ENCODE data around the gene NR2E1. TPM values are rescaled to one million over a fixed set of nuclear protein-coding genes. Genes with fewer than 3 reads are reported as not detected.

NR2E1 gene
- total RNA-seq, 1 experiment from 2014 or later, result 1.4 TPM

DNA sequence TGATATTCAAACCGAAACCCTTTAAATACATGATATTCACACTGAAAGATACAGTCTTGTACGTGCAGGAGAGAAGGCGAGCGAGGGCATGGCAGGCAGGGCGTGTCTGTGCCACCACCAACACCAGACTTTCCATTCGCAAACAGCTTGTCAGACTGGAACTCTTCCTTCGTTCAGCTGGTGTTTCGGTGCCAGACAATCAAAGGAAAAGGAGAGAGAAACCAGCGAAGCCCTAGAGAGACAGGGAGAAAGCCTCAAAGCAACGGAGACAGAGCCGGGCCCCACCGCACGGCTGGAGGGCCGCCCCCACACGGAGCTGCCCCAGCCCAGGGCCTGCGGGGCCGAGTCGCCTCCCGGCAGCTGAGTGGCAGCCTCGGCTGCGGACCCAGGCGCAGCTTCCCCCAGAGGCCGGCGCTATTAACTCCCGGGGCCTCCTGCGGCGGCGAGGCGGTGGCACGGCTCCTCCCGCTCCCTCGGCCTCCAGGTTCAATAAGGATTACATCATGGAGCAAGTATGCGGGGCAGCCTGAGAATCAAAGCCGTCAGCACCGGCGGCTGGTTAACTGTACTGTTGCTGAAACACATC lies 32.1 kb upstream of the NR2E1 start:
- Mint-ChIP-seq H3K4me3 (ENCODE audit: unreplicated experiment) (peak overlapping the region; percentile 76), H3K27ac (ENCODE audit: unreplicated experiment) (peak overlapping the region; percentile 87), H3K9me3 (ENCODE audit: unreplicated experiment) (no peaks in the 10 kb centered on the region), H3K4me1 (ENCODE audit: low read depth, unreplicated experiment) (peaks cover 25% of the 10 kb centered on the region), H3K27me3 (ENCODE audit: insufficient read depth, unreplicated experiment) (no peaks in the 10 kb centered on the region), H3K36me3 (ENCODE audit: insufficient read depth, unreplicated experiment) (no peaks in the 10 kb centered on the region)
- Histone ChIP-seq H3K9me3 (no peaks in the 10 kb centered on the region), H3K27me3 (replicated peaks; ENCODE audit: control insufficient read depth, insufficient read depth, low read length) (no peaks in the 10 kb centered on the region), H3K4me3 (ENCODE audit: low read depth, low read length) (peak overlapping the region; percentile 39), H3K4me1 (peaks cover 21% of the 10 kb centered on the region), H3K36me3 (ENCODE audit: control insufficient read depth, insufficient read depth, low read length) (no peaks in the 10 kb centered on the region)
- TF ChIP-seq, protein P1, sequence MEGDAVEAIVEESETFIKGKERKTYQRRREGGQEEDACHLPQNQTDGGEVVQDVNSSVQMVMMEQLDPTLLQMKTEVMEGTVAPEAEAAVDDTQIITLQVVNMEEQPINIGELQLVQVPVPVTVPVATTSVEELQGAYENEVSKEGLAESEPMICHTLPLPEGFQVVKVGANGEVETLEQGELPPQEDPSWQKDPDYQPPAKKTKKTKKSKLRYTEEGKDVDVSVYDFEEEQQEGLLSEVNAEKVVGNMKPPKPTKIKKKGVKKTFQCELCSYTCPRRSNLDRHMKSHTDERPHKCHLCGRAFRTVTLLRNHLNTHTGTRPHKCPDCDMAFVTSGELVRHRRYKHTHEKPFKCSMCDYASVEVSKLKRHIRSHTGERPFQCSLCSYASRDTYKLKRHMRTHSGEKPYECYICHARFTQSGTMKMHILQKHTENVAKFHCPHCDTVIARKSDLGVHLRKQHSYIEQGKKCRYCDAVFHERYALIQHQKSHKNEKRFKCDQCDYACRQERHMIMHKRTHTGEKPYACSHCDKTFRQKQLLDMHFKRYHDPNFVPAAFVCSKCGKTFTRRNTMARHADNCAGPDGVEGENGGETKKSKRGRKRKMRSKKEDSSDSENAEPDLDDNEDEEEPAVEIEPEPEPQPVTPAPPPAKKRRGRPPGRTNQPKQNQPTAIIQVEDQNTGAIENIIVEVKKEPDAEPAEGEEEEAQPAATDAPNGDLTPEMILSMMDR (IDR thresholded peaks at IDR 0.05; ENCODE audit: insufficient read depth in 1 of 2, low read depth in 1 of 2, low read length in 1 of 2, severe bottlenecking in 1 of 2, unreplicated experiment in 1 of 2), result peak in 1 of 2 experiments; percentile 23
- intact Hi-C loops (cut with micrococcal nuclease; ENCODE audit: unreplicated experiment), result no loop called here
- ChIA-PET CTCF (interaction anchor here (1.2 to 1.6 kb wide), 3 partner anchors 12 to 358 kb away, joined by 3 to 7 read pairs (median 4); no protein-coding TSS in a partner anchor), POLR2A (interaction anchor here (0.9 to 1.1 kb wide), 3 partner anchors 10 to 127 kb away, joined by 3 read pairs; partner anchors contain the start of gene SNX3)
- peak; percentile 88 to 90 for DNase-seq
- BruUV-seq (replicated peaks), result no TSS peak

DNA sequence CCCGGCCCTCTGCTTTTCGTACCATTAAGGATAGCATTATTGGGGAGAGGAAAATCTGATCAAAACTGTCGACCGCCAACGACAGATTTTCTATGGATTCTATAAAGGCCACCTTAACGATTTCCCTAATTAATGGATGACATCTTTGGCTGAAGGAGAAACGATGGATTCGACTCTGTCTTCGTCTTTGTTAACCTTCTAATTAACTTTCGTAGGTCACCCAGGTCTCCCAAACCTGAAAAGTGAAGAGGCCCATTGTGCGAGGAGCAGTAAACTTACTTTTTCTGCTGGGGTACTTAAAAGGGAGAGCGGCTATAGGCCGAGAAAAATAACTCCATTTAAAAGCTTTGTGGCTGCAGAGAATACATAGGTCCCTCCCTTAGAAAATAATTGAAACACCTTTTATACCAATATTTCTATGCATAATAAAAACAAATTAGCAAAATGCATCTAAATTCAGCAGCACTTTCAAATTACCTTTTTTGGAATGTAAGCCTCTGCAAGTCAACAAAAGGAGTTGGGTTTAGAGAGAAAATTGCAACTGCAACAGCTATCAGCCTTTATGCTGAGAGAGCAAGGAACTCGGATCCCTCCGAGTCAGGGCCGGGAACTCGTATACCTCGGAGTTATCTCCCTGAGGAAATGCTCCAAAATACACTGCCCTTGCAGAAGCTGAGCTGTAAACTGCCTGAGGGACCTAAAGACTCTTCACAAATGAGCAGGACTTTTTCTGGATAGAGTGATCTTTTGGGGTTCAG lies 31.4 kb upstream of the NR2E1 start:
- Histone ChIP-seq H3K4me3 (ENCODE audit: low read depth, low read length) (peak overlapping the region; percentile 39), H3K36me3 (ENCODE audit: control insufficient read depth, insufficient read depth, low read length) (no peaks in the 10 kb centered on the region), H3K9me3 (no peaks in the 10 kb centered on the region), H3K4me1 (peaks cover 17% of the 10 kb centered on the region), H3K27me3 (replicated peaks; ENCODE audit: control insufficient read depth, insufficient read depth, low read length) (no peaks in the 10 kb centered on the region)
- no peaks in the 10 kb centered on the region for H3K27me3 Mint-ChIP-seq (ENCODE audit: insufficient read depth, unreplicated experiment)
- H3K36me3 Mint-ChIP-seq (ENCODE audit: insufficient read depth, unreplicated experiment), result no peaks in the 10 kb centered on the region
- BruUV-seq (replicated peaks), result TSS peak; percentile 97
- ChIA-PET CTCF (interaction anchor here (1.2 to 1.6 kb wide), 3 partner anchors 13 to 357 kb away, joined by 3 to 7 read pairs (median 4); no protein-coding TSS in a partner anchor), POLR2A (interaction anchor here (0.9 to 1.1 kb wide), 3 partner anchors 9 to 127 kb away, joined by 3 read pairs; partner anchors contain the start of gene SNX3)
- H3K9me3 Mint-ChIP-seq (ENCODE audit: unreplicated experiment), result no peaks in the 10 kb centered on the region
- intact Hi-C loops (cut with micrococcal nuclease; ENCODE audit: unreplicated experiment), result no loop called here
- peak overlapping the region; percentile 76 for H3K4me3 Mint-ChIP-seq (ENCODE audit: unreplicated experiment)
- peak overlapping the region; percentile 87 for H3K27ac Mint-ChIP-seq (ENCODE audit: unreplicated experiment)
- DNase-seq, result no peak
- H3K4me1 Mint-ChIP-seq (ENCODE audit: low read depth, unreplicated experiment), result peaks cover 18% of the 10 kb centered on the region
- TF ChIP-seq, protein P1 (IDR thresholded peaks at IDR 0.05; ENCODE audit: insufficient read depth in 1 of 2, low read depth in 1 of 2, low read length in 1 of 2, severe bottlenecking in 1 of 2, unreplicated experiment in 1 of 2), result no peak

DNA sequence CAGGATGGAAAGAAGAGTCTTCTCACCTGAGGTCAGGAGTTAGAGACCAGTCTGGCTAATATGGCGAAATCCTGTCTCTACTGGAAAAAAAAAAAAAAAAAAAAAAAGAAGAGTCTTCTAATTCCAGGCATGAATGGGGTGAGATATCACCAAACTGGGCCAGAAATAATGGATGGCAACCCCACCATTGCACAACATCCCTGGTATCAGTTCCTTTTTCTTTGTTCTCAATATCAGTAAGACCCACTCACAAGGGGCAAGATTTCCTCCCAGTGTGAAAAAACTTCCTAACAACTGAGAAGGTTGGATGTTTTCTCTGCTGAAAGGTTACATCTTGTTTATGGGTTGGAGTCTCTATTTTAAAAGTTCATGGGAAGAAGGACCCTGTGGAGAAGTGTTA lies 23.6 kb upstream of the NR2E1 start:
- no peak overlapping the region for H3K27ac Mint-ChIP-seq (ENCODE audit: unreplicated experiment)
- H3K4me3 Mint-ChIP-seq (ENCODE audit: unreplicated experiment), result no peak overlapping the region
- Histone ChIP-seq H3K9me3 (no peaks in the 10 kb centered on the region), H3K4me3 (ENCODE audit: low read depth, low read length) (no peak overlapping the region), H3K27me3 (replicated peaks; ENCODE audit: control insufficient read depth, insufficient read depth, low read length) (no peaks in the 10 kb centered on the region), H3K36me3 (ENCODE audit: control insufficient read depth, insufficient read depth, low read length) (no peaks in the 10 kb centered on the region), H3K4me1 (no peaks in the 10 kb centered on the region)
- intact Hi-C loops (cut with micrococcal nuclease; ENCODE audit: unreplicated experiment), result no loop called here
- no peaks in the 10 kb centered on the region for H3K9me3 Mint-ChIP-seq (ENCODE audit: unreplicated experiment)
- no peaks in the 10 kb centered on the region for H3K36me3 Mint-ChIP-seq (ENCODE audit: insufficient read depth, unreplicated experiment)
- no peaks in the 10 kb centered on the region for H3K27me3 Mint-ChIP-seq (ENCODE audit: insufficient read depth, unreplicated experiment)
- TF ChIP-seq, protein P1 (IDR thresholded peaks at IDR 0.05; ENCODE audit: insufficient read depth in 1 of 2, low read depth in 1 of 2, low read length in 1 of 2, severe bottlenecking in 1 of 2, unreplicated experiment in 1 of 2), result no peak
- no peak for DNase-seq
- no peaks in the 10 kb centered on the region for H3K4me1 Mint-ChIP-seq (ENCODE audit: low read depth, unreplicated experiment)
- BruUV-seq (replicated peaks), result no TSS peak
- CTCF ChIA-PET, result no interaction called here
- POLR2A ChIA-PET, result no interaction called here

All from Caco-2 (cell line).